ENCODE measurements around the gene LRIG2.
"Not testable (repeated sequence)": the region's sequence is repeated elsewhere in the genome, so short reads cannot be mapped to it uniquely, and the experiment has no call there.

Gene LRIG2

GRCh38 chr1:113072757-113073478 lies at the start of gene LRIG2:
Gene LRIG2 (plus strand): TSS chr1:113073198. CDS start chr1:113073407, 209 bp downstream.
- DNase-seq: peak; percentile 96

GRCh38 chr1:113023316-113023715 lies 49.7 kb upstream of the LRIG2 start:
- not testable (repeated sequence) for DNase-seq

- no peak for DNase-seq
Observed at GRCh38 chr1:113027007-113027406, 46.0 kb upstream of the LRIG2 start.

- DNase-seq: no peak
Observed at GRCh38 chr1:113027449-113027848, 45.5 kb upstream of the LRIG2 start.

- DNase-seq: no peak
Observed at GRCh38 chr1:113029822-113030221, 43.2 kb upstream of the LRIG2 start.

GRCh38 chr1:113031171-113031933 lies 41.6 kb upstream of the LRIG2 start:
- DNase-seq: no peak

GRCh38 chr1:113035086-113035485 lies 37.9 kb upstream of the LRIG2 start:
- no peak for DNase-seq

- no peak for DNase-seq
Observed at GRCh38 chr1:113036639-113037321, 36.2 kb upstream of the LRIG2 start.

GRCh38 chr1:113040041-113040440 lies 33.0 kb upstream of the LRIG2 start:
- DNase-seq: no peak

- no peak for DNase-seq
Observed at GRCh38 chr1:113040718-113041412, 32.1 kb upstream of the LRIG2 start.

- no peak for DNase-seq
Observed at GRCh38 chr1:113041569-113042284, 31.3 kb upstream of the LRIG2 start.

GRCh38 chr1:113042285-113043143 lies 30.5 kb upstream of the LRIG2 start:
- peak; percentile 41 for DNase-seq

GRCh38 chr1:113043144-113043488 lies 29.9 kb upstream of the LRIG2 start:
- DNase-seq: not testable (repeated sequence)

GRCh38 chr1:113046569-113046968 lies 26.4 kb upstream of the LRIG2 start:
- DNase-seq: peak; percentile 39

GRCh38 chr1:113048064-113048463 lies 24.9 kb upstream of the LRIG2 start:
- no peak for DNase-seq

- no peak for DNase-seq
Observed at GRCh38 chr1:113053344-113054126, 19.5 kb upstream of the LRIG2 start.

GRCh38 chr1:113055570-113055969 lies 17.4 kb upstream of the LRIG2 start:
- DNase-seq: no peak

GRCh38 chr1:113057006-113057405 lies 16.0 kb upstream of the LRIG2 start:
- DNase-seq: no peak

- no peak for DNase-seq
Observed at GRCh38 chr1:113058941-113059706, 13.9 kb upstream of the LRIG2 start.

GRCh38 chr1:113063456-113063855 lies 9.5 kb upstream of the LRIG2 start:
- not testable (repeated sequence) for DNase-seq
